T1000 (cell line): ENCODE data around the gene MTERF2.

Experiments used
- DNase-seq: peaks from one replicate; lab custom pipeline; 2025; ENCODE audit warnings: mixed read lengths; lab: John Stamatoyannopoulos, UW

MTERF2 gene

GRCh38 chr12:106987846-106988245 lies 900 bp upstream of the MTERF2 start:
- DNase-seq = no peak

GRCh38 chr12:106986135-106986534 lies 811 bp downstream of the MTERF2 start:
- no peak for DNase-seq

- no peak for DNase-seq
These were observed 1.5 kb downstream of the MTERF2 start for GRCh38 chr12:106985479-106985878.

GRCh38 chr12:106984588-106985137 lies 2.3 kb downstream of the MTERF2 start:
- no peak for DNase-seq

GRCh38 chr12:106982229-106982628 lies 4.7 kb downstream of the MTERF2 start:
- DNase-seq = no peak

DNA sequence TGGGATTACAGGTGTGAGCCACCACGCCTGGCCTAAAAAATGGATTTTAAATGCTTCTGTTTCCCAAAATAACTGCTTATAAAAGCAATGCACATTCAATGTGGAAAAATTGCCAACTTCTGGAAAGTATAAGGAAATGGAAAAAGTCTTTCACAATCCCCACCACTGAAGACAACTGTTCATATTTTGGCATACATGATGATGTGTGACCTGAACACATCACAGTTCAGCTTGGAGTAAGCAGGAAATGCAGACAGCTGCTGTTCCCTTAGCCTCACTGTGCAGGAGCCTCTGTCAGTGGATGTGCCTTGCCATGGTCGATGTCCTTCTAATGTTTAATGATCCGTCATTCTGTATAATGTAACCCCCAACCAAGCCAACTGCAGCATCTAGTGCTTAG lies 5.2 kb downstream of the MTERF2 start:
- DNase-seq = no peak

GRCh38 chr12:106980944-106981343 lies 6.0 kb downstream of the MTERF2 start:
- DNase-seq = no peak

- no peak for DNase-seq
These were observed 8.7 kb downstream of the MTERF2 start for GRCh38 chr12:106978035-106978800.

DNA sequence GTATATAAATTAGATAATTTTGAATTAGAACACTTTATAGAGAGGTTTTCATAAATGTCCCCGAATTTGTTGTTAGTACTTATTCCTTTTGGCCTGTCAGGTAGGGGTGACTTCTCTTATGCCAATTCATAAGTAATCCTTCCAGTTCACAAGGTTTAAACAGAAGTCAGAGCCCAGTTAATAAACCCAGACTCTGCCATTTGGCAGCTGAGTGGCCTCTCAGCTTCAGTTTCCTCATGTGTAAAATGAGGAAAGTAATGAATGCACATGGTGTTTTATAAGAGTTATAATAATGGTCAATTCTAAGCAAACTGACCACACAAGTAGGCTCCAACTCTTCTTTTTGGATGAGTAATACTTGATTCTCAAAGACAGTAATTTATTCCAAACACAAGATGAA lies 10.3 kb downstream of the MTERF2 start:
- DNase-seq = no peak

DNA sequence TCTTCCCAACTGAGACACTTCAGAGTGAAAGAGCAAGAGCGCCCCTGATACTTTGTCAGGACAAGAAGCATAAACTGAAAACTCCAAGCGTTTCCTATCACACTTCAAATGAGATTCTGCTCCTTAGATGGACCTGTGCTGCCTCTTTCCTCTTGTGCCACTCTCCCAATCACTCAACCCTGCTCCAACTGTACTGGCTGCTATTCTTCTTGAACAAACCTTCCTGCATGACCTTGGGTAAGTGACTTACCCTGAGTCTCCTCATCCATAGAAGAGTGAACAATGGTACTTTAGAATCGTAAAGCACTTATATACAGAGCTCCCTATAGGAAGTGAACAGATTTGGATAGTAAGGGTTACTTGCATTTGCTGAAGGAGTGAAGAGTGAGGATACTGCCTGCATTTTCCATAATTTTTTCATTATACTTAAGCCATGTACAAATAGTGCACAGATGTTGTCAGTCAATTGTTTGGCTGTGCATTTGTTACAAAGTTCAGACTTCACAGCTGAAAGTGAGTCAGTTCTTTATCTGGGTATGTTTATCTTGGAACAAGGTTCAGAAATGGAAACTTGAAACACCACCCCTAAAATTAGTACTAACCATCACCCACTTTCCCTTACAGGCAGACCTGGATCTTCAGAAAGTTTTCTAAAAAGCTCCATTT lies 10.8 kb downstream of the MTERF2 start:
- no peak for DNase-seq

DNA sequence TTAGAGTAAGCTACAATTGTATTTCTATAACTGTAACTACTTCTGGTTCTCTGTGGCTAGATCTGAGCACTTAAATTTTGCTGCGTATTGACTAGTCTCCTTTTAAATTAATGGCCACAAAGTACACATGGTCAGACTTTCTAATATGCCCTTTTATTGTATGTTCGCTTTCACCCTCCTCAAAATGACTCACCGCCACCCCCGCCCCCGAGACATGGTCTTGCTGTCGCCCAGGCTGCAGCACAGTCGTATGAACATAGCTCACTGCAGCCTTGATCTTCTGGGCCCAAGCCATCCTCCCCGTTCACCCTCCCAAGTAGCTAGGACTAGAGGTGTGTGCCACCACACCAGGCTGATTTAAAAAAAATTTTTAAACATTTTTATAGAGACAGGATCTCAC lies 11.8 kb downstream of the MTERF2 start:
- no peak for DNase-seq

- DNase-seq = no peak
These were observed 12.4 kb downstream of the MTERF2 start for GRCh38 chr12:106974511-106974910.

GRCh38 chr12:106973545-106973944 lies 13.4 kb downstream of the MTERF2 start:
- DNase-seq = no peak

GRCh38 chr12:106971065-106971464 lies 15.9 kb downstream of the MTERF2 start:
- DNase-seq = no peak

- DNase-seq = no peak
These were observed 22.4 kb downstream of the MTERF2 start for GRCh38 chr12:106964526-106964925.

GRCh38 chr12:106962286-106962685 lies 24.7 kb downstream of the MTERF2 start:
- DNase-seq = no peak

DNA sequence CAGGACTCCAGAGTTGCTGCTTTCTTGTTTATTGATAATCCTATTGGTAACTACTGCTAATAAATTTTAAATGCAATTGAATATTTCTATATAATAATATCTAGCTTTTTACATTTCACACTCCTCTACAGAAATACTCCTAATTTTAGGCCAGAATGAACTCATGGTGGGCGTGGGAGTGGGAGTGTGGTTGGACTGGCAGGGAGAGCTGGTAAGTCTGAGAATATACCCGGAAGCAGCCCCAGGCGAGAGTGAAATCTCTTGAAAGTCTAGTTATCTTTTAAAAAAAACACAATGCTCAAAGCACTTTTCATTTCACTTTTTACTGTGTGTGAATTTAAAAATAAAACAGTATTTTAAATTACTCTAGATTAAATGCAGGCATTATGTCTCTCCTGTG lies 26.5 kb downstream of the MTERF2 start:
- DNase-seq = no peak

- no peak for DNase-seq
These were observed 29.4 kb downstream of the MTERF2 start for GRCh38 chr12:106957583-106957982.

GRCh38 chr12:106956048-106956578 lies 30.8 kb downstream of the MTERF2 start:
- DNase-seq = no peak

- peak; percentile 95 for DNase-seq
These were observed 31.4 kb downstream of the MTERF2 start, which contains the start of gene TMEM263 for GRCh38 chr12:106955377-106956047. TSS of gene TMEM263 (plus strand) at chr12:106955907. CDS start at chr12:106967117, 11,210 bp downstream.

GRCh38 chr12:106954462-106955376 lies 32.2 kb downstream of the MTERF2 start:
- no peak for DNase-seq
